H1 (cell line): ENCODE results near the gene PLSCR5. TPM values are rescaled to one million over a fixed set of nuclear protein-coding genes. Genes with fewer than 3 reads are reported as not detected.

ENCODE experiments used
- CTCF ChIA-PET: fragments of 300-600 bp; sonication (Branson Sonifier 250); formaldehyde crosslinking; loops from one replicate; lab custom pipeline; 2021; ENCODE audit not compliant: partially characterized antibody; lab: Charles Lee
- POLR2A ChIA-PET: fragments of 300-600 bp; sonication (Branson Sonifier 250); formaldehyde crosslinking; loops from one replicate; lab custom pipeline; 2021; ENCODE audit warnings: inconsistent platforms; ENCODE audit not compliant: partially characterized antibody; lab: Charles Lee
- DNase-seq, 2 experiments: peaks; one replicate each; pipeline versions ENCODE4 v3.0.0 to v3.0.0-alpha.2; 2010 to 2022; ENCODE audit warnings: low spot score in 2 of 2, low read depth in 1 of 2, mixed read lengths in 1 of 2
- FAIRE-seq: peaks from 2 replicates; lab custom pipeline; 2011; peaks lifted over from hg19 to GRCh38; lab: Jason Lieb, UNC
- H2AFZ ChIP-seq: 2 replicates; pipeline ENCODE4 v1.8.1; 2012; ENCODE audit warnings: low read length, inconsistent platforms
- H2AK5ac ChIP-seq: 2 replicates; pipeline ENCODE4 v1.6.1; 2013; ENCODE audit warnings: low read depth, low read length
- H2BK120ac ChIP-seq: replicated peaks from 2 replicates; pipeline ENCODE3; 2013; ENCODE audit warnings: low read depth, low read length, inconsistent platforms
- H2BK12ac ChIP-seq: 2 replicates; pipeline ENCODE4 v1.6.1; 2013; ENCODE audit warnings: low read depth, low read length
- H2BK15ac ChIP-seq: 2 replicates; pipeline ENCODE4 v1.6.1; 2013; ENCODE audit warnings: low read length
- H2BK20ac ChIP-seq: 2 replicates; pipeline ENCODE4 v1.6.1; 2013; ENCODE audit warnings: low read length
- H2BK5ac ChIP-seq: 2 replicates; pipeline ENCODE4 v1.6.1; 2013; ENCODE audit warnings: low read depth, low read length
- H3K14ac ChIP-seq: 2 replicates; pipeline ENCODE4 v1.6.1; 2013; ENCODE audit warnings: inconsistent platforms; ENCODE audit not compliant: insufficient read length
- H3K18ac ChIP-seq: 2 replicates; pipeline ENCODE4 v1.6.1; 2013; ENCODE audit warnings: low read length; ENCODE audit errors: extremely low read depth
- H3K23ac ChIP-seq: 2 replicates; pipeline ENCODE4 v1.6.1; 2013; ENCODE audit warnings: inconsistent platforms; ENCODE audit not compliant: insufficient read length
- H3K23me2 ChIP-seq: 2 replicates; pipeline ENCODE4 v1.6.1; 2013; ENCODE audit warnings: low read depth, low read length
- H3K27ac ChIP-seq: 2 replicates; pipeline ENCODE4 v1.6.1; 2011; ENCODE audit warnings: low read depth, low read length, inconsistent platforms
- H3K27me3 ChIP-seq, 4 experiments: replicated peaks in 1 of 4; 1 replicate in 1 of 4; 2 replicates in 3 of 4; pipeline versions ENCODE4 v1.6.1 to v1.8.1; 2011 to 2013; ENCODE audit warnings: low read length in 3 of 4, mild to moderate bottlenecking in 3 of 4, inconsistent platforms in 2 of 4, mixed read lengths in 2 of 4, moderate library complexity in 1 of 4; ENCODE audit not compliant: control insufficient read depth in 3 of 4, insufficient read depth in 3 of 4; ENCODE audit errors: extremely low read depth in 1 of 4
- H3K36me3 ChIP-seq, 4 experiments: 2 replicates each; pipeline versions ENCODE4 v1.6.1 to v1.8.1; 2011 to 2013; ENCODE audit warnings: mild to moderate bottlenecking in 4 of 4, low read length in 3 of 4, moderate library complexity in 2 of 4, control low read depth in 1 of 4, inconsistent platforms in 1 of 4; ENCODE audit not compliant: insufficient read depth in 4 of 4, control insufficient read depth in 2 of 4
- H3K4ac ChIP-seq: replicated peaks from 2 replicates; pipeline ENCODE3; 2013; ENCODE audit warnings: low read length, low read depth, mixed read lengths, inconsistent platforms; ENCODE audit not compliant: insufficient read length
- H3K4me1 ChIP-seq, 4 experiments: replicated peaks in 1 of 4; 1 replicate in 1 of 4; 2 replicates in 3 of 4; pipeline versions ENCODE4 v1.6.1 to v1.8.1; 2011 to 2013; ENCODE audit warnings: low read length in 3 of 4, inconsistent platforms in 2 of 4, mixed read lengths in 1 of 4; ENCODE audit not compliant: insufficient read depth in 4 of 4, control insufficient read depth in 3 of 4
- H3K4me2 ChIP-seq, 2 experiments: 2 replicates each; pipeline versions ENCODE4 v1.6.1 to v1.8.1; 2011 to 2013; ENCODE audit warnings: low read depth in 2 of 2, low read length in 2 of 2, control low read depth in 1 of 2, inconsistent platforms in 1 of 2, mild to moderate bottlenecking in 1 of 2; ENCODE audit not compliant: insufficient read depth in 1 of 2
- H3K4me3 ChIP-seq, 4 experiments: fragments of 200-600, 300-600 bp in 1 of 4; sonication (generic), shearing (Covaris generic), sonication (Bioruptor Twin) in 1 of 4; 2 replicates each; pipeline versions ENCODE4 v1.5.1 to v1.8.1; 2011 to 2016; ENCODE audit warnings: low read length in 4 of 4, low read depth in 3 of 4, control low read depth in 2 of 4, inconsistent platforms in 2 of 4, mild to moderate bottlenecking in 2 of 4, mixed read lengths in 1 of 4, moderate library complexity in 1 of 4; ENCODE audit not compliant: insufficient read depth in 2 of 4; ENCODE audit errors: extremely low read depth in 1 of 4
- H3K56ac ChIP-seq: replicated peaks from 2 replicates; pipeline ENCODE3; 2013; ENCODE audit warnings: low read depth, mild to moderate bottlenecking, mixed read lengths, low read length, inconsistent platforms; ENCODE audit not compliant: insufficient read length
- H3K79me1 ChIP-seq: 2 replicates; pipeline ENCODE4 v1.6.1; 2013; ENCODE audit warnings: low read depth, low read length, control low read depth
- H3K79me2 ChIP-seq, 2 experiments: 2 replicates each; pipeline versions ENCODE4 v1.6.1 to v1.8.1; 2012 to 2013; ENCODE audit warnings: low read length in 2 of 2, mild to moderate bottlenecking in 2 of 2, inconsistent platforms in 1 of 2; ENCODE audit not compliant: insufficient read depth in 2 of 2, control insufficient read depth in 1 of 2
- H3K9ac ChIP-seq, 4 experiments: replicated peaks in 1 of 4; 1 replicate in 1 of 4; 2 replicates in 3 of 4; pipeline versions ENCODE4 v1.6.1 to v1.8.1; 2011 to 2013; ENCODE audit warnings: low read depth in 3 of 4, low read length in 3 of 4, control low read depth in 2 of 4, mild to moderate bottlenecking in 2 of 4, moderate library complexity in 2 of 4, inconsistent platforms in 1 of 4; ENCODE audit errors: extremely low read depth in 1 of 4
- H3K9me3 ChIP-seq, 2 experiments: 2 replicates each; pipeline versions ENCODE4 v1.6.1 to v1.8.1; 2012 to 2013; ENCODE audit warnings: mild to moderate bottlenecking in 2 of 2, moderate library complexity in 2 of 2, control low read depth in 1 of 2, inconsistent platforms in 1 of 2, low read depth in 1 of 2, low read length in 1 of 2, mixed read lengths in 1 of 2; ENCODE audit not compliant: insufficient read depth in 2 of 2
- H4K20me1 ChIP-seq, 2 experiments: replicated peaks in 1 of 2; 2 replicates each; pipeline versions ENCODE3 to v1.8.1; 2011 to 2013; ENCODE audit warnings: inconsistent platforms in 2 of 2, low read length in 2 of 2, mild to moderate bottlenecking in 1 of 2; ENCODE audit not compliant: insufficient read depth in 2 of 2, control insufficient read depth in 1 of 2
- H4K5ac ChIP-seq: 2 replicates; pipeline ENCODE4 v1.6.1; 2013; ENCODE audit warnings: low read length, low read depth, mixed read lengths, inconsistent platforms; ENCODE audit not compliant: insufficient read length
- H4K8ac ChIP-seq: 2 replicates; pipeline ENCODE4 v1.8.0; 2013; ENCODE audit warnings: mild to moderate bottlenecking, moderate library complexity, low read length, inconsistent platforms; ENCODE audit not compliant: insufficient read depth; ENCODE audit errors: extremely low read depth
- H4K91ac ChIP-seq: replicated peaks from 2 replicates; pipeline ENCODE3; 2013; ENCODE audit warnings: low read length, mixed read lengths, inconsistent platforms; ENCODE audit not compliant: insufficient read length
- CTBP2 ChIP-seq: IDR thresholded peaks from 2 replicates; pipeline ENCODE4 v1.7.0; 2011; ENCODE audit warnings: borderline replicate concordance, mild to moderate bottlenecking, moderate library complexity, mixed read lengths, low read length; ENCODE audit not compliant: insufficient read depth, insufficient read length
- HDAC6 ChIP-seq: IDR thresholded peaks from one replicate; pipeline ENCODE4 v1.7.1; 2012; ENCODE audit warnings: low read depth, mild to moderate bottlenecking, inconsistent platforms, low read length, moderate library complexity
- KDM5A ChIP-seq: fragments of 200-600 bp; IDR thresholded peaks from 2 replicates; pipeline ENCODE4 v1.7.1; 2012; ENCODE audit warnings: mild to moderate bottlenecking, low read length, inconsistent platforms, mixed read lengths
- RAD21 ChIP-seq, 2 experiments: IDR thresholded peaks in 1 of 2; conservative IDR thresholded peaks in 1 of 2; 2 replicates each; pipeline ENCODE4 v1.6.1; 2011; ENCODE audit warnings: low read depth in 2 of 2, low read length in 2 of 2, improper control_type of control experiment in 1 of 2, inconsistent platforms in 1 of 2, mild to moderate bottlenecking in 1 of 2, moderate library complexity in 1 of 2
- RBBP5 ChIP-seq: IDR thresholded peaks from 2 replicates; pipeline ENCODE4 v1.7.1; 2012; ENCODE audit warnings: low read depth, mild to moderate bottlenecking, inconsistent platforms, low read length, moderate library complexity, borderline replicate concordance
- SIN3A ChIP-seq, 2 experiments: IDR thresholded peaks in 1 of 2; conservative IDR thresholded peaks in 1 of 2; 2 replicates each; pipeline ENCODE4 v1.6.1; 2011 to 2012; ENCODE audit warnings: low read length in 2 of 2, improper control_type of control experiment in 1 of 2, low read depth in 1 of 2, mild to moderate bottlenecking in 1 of 2
- SP1 ChIP-seq: IDR thresholded peaks from 2 replicates; pipeline ENCODE4 v1.6.1; 2011; ENCODE audit warnings: low read depth, low read length
- TAF1 ChIP-seq: IDR thresholded peaks from 2 replicates; pipeline ENCODE4 v1.6.1; 2011; ENCODE audit warnings: mild to moderate bottlenecking, low read depth, low read length
- YY1 ChIP-seq: IDR thresholded peaks from 2 replicates; pipeline ENCODE4 v1.6.1; 2011; ENCODE audit warnings: low read depth, mild to moderate bottlenecking, low read length
- ZNF274 ChIP-seq: IDR thresholded peaks from 2 replicates; pipeline ENCODE4 v1.7.0; 2012; ENCODE audit warnings: low read length, borderline replicate concordance; ENCODE audit errors: extremely low read depth
- WGBS, 2 experiments: shearing (Covaris generic) in 1 of 2; methylation state at CpG; one replicate each; pipeline versions ENCODE4 v1.1.6 to v1.1.7; 2013 to 2015; ENCODE audit warnings: low lambda C conversion rate in 2 of 2, mixed read lengths in 2 of 2, inconsistent platforms in 1 of 2, low coverage in 1 of 2, missing lambda C conversion rate in 1 of 2; ENCODE audit not compliant: insufficient replicate concordance in 2 of 2, insufficient coverage in 1 of 2, insufficient read length in 1 of 2; ENCODE audit errors: extremely low coverage in 1 of 2, missing lambda C conversion rate in 1 of 2; 5-methylcytosine and 5-hydroxymethylcytosine counted together
- polyA plus RNA-seq, 7 experiments: library from polyadenylated mRNA; depleted of rRNA in 3 of 7; stranded (reverse) in 5 of 7; unstranded in 2 of 7; fragments of >200 nt in 5 of 7; fragments of 200-250 nt in 2 of 7; gene quantifications; 1 replicate in 5 of 7; 2 replicates in 1 of 7; 4 replicates in 1 of 7; pipeline versions ENCODE4 v1.2.1 to v1.2.3, GENCODE V29; 2011 to 2013; ENCODE audit warnings: missing spikeins in 2 of 7, mixed read lengths in 2 of 7
- total RNA-seq: library from RNA; stranded (reverse); fragmentation: NEBNext Ultra II Directional; extraction: Animal tissue kit (Norgen Biotek cat#: 25700); gene quantifications from 2 replicates; pipeline ENCODE4 v1.2.1, GENCODE V29; 2021
- TF ChIP-seq, protein P1 (sequence below), 3 experiments: IDR thresholded peaks; 1 replicate in 2 of 3; 2 replicates in 1 of 3; pipeline versions ENCODE4 v1.5.1 to v1.6.1; 2011; ENCODE audit warnings: low read length in 3 of 3, mild to moderate bottlenecking in 3 of 3, inconsistent platforms in 2 of 3, low read depth in 1 of 3, moderate library complexity in 1 of 3; ENCODE audit not compliant: insufficient read depth in 1 of 3; ENCODE audit errors: control extremely low read depth in 1 of 3

Gene PLSCR5
- total and polyA plus RNA-seq, 2 of the 8 experiments (the other 6 are each of a cell fraction or from before 2014, with no cell fraction given) = not detected

DNA sequence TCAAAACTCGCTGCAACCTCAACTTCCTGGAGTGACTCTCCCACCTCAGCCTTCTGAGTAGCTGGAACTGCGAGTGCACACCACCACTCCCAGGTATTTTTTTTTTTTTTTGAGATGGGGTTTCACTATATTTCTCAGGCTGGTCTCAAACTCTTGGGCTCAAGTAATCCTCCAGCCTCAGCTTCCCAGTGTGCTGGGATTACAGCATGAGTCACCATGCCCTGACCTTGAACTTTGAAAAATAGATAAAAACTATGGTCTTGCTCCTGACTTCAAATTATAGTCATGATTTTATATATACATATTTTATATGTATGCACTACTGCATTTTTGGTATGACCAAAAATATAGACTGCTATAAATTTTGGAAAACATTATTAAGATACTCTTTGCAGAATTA lies 6.9 kb upstream of the PLSCR5 start:
- H3K23ac ChIP-seq = no peak overlapping the region
- H3K4ac ChIP-seq = no peak overlapping the region
- no peaks in the 10 kb centered on the region for H3K23me2 ChIP-seq
- no peaks in the 10 kb centered on the region for H3K27me3 ChIP-seq
- no peak overlapping the region for H2BK120ac ChIP-seq
- DNase-seq = no peak
- H3K79me2 ChIP-seq = no peaks in the 10 kb centered on the region
- H3K79me1 ChIP-seq = no peaks in the 10 kb centered on the region
- H3K4me1 ChIP-seq = no peaks in the 10 kb centered on the region
- no peak overlapping the region for H2BK12ac ChIP-seq
- no peak overlapping the region for H4K8ac ChIP-seq
- no peaks in the 10 kb centered on the region for H4K20me1 ChIP-seq
- H3K4me3 ChIP-seq = no peak overlapping the region
- H3K18ac ChIP-seq = no peak overlapping the region
- H3K4me2 ChIP-seq = no peak overlapping the region
- H3K9ac ChIP-seq = no peak overlapping the region
- no peak overlapping the region for H3K14ac ChIP-seq
- FAIRE-seq = no peak
- ChIA-PET POLR2A (no interaction called here), CTCF (interaction anchor here (0.6 to 1.6 kb wide), 4 partner anchors 9 to 244 kb away, joined by 3 to 4 read pairs (median 4); no protein-coding TSS in a partner anchor)
- H3K36me3 ChIP-seq = no peaks in the 10 kb centered on the region
- H3K27ac ChIP-seq = no peak overlapping the region
- no peaks in the 10 kb centered on the region for H3K9me3 ChIP-seq
- H3K56ac ChIP-seq = no peak overlapping the region
- no peak overlapping the region for H2AFZ ChIP-seq
- no peak overlapping the region for H2BK20ac ChIP-seq
- H2BK5ac ChIP-seq = no peak overlapping the region
- no peak overlapping the region for H2BK15ac ChIP-seq
- 88% methylated on average over 2 of the region's 2 CpGs; no CpG with 5 or more reads in 1 of the 2 experiments for WGBS, 2 experiments
- no peak overlapping the region for H4K91ac ChIP-seq
- H4K5ac ChIP-seq = no peak overlapping the region
- no peak overlapping the region for H2AK5ac ChIP-seq
- TF ChIP-seq CTBP2 (no peak), YY1 (no peak), KDM5A (no peak), TAF1 (no peak), HDAC6 (no peak), ZNF274 (no peak), RAD21 (IDR thresholded peaks at IDR 0.05 in 1 of 2, conservative IDR thresholded peaks at IDR 0.05 in 1 of 2; ENCODE audit: low read depth in 2 of 2, low read length in 2 of 2) (no peak), SIN3A (conservative IDR thresholded peaks at IDR 0.05 in 1 of 2, IDR thresholded peaks at IDR 0.05 in 1 of 2; ENCODE audit: low read depth in 1 of 2, low read length in 2 of 2) (no peak), SP1 (no peak), RBBP5 (no peak)
- TF ChIP-seq, protein P1, sequence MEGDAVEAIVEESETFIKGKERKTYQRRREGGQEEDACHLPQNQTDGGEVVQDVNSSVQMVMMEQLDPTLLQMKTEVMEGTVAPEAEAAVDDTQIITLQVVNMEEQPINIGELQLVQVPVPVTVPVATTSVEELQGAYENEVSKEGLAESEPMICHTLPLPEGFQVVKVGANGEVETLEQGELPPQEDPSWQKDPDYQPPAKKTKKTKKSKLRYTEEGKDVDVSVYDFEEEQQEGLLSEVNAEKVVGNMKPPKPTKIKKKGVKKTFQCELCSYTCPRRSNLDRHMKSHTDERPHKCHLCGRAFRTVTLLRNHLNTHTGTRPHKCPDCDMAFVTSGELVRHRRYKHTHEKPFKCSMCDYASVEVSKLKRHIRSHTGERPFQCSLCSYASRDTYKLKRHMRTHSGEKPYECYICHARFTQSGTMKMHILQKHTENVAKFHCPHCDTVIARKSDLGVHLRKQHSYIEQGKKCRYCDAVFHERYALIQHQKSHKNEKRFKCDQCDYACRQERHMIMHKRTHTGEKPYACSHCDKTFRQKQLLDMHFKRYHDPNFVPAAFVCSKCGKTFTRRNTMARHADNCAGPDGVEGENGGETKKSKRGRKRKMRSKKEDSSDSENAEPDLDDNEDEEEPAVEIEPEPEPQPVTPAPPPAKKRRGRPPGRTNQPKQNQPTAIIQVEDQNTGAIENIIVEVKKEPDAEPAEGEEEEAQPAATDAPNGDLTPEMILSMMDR (IDR thresholded peaks at IDR 0.05; ENCODE audit: control extremely low read depth in 1 of 3, insufficient read depth in 1 of 3, low read depth in 1 of 3, low read length in 3 of 3) = no peak
